Astrocyte of the spinal cord (primary cell): ENCODE measurements around the gene ST3GAL3.

Source experiments
- DNase-seq: peaks from one replicate; pipeline ENCODE4 v3.0.0; 2011; ENCODE audit warnings: low read depth, low spot score
- H3K4me3 ChIP-seq: 2 replicates; pipeline ENCODE4 v1.5.1; 2011; ENCODE audit warnings: low read depth, mild to moderate bottlenecking, low read length, moderate library complexity
- CTCF ChIP-seq: IDR thresholded peaks from 2 replicates; pipeline ENCODE4 v1.5.1; 2012; ENCODE audit warnings: low read depth, mild to moderate bottlenecking, low read length, inconsistent platforms
- in situ Hi-C: cut with HindIII; loops from 2 replicates; pipeline ENCODE4 v1.10.0; 2017; ENCODE audit warnings: low sequenced_read_pairs

The ST3GAL3 gene

GRCh38 chr1:43707190-43708001 lies at the start of gene ST3GAL3:
ST3GAL3 (plus strand) TSS chr1:43707536; CDS start chr1:43736263, 28,727 bp downstream.
- TF ChIP-seq CTCF, result no peak
- DNase-seq, result peak; percentile 91
- H3K4me3 ChIP-seq, result peak within 1 kb of the TSS; percentile 62
- in situ Hi-C loops, result no loop called here

GRCh38 chr1:43659212-43660166 lies 47.8 kb upstream of the ST3GAL3 start:
- in situ Hi-C loops, result no loop called here
- H3K4me3 ChIP-seq, result no peak overlapping the region
- no peak for TF ChIP-seq CTCF

GRCh38 chr1:43660355-43660754 lies 47.0 kb upstream of the ST3GAL3 start:
- in situ Hi-C loops, result no loop called here
- no peak for DNase-seq
- TF ChIP-seq CTCF, result no peak
- no peak overlapping the region for H3K4me3 ChIP-seq

More at GRCh38 chr1:43659212-43660166, 47.8 kb upstream of the ST3GAL3 start:
- no peak for DNase-seq

- in situ Hi-C loops, result no loop called here
- H3K4me3 ChIP-seq, result no peak overlapping the region
- DNase-seq, result no peak
- TF ChIP-seq CTCF, result no peak
Measured at GRCh38 chr1:43664369-43664768, 43.0 kb upstream of the ST3GAL3 start.

- H3K4me3 ChIP-seq, result no peak overlapping the region
- no peak for TF ChIP-seq CTCF
- peak; percentile 67 for DNase-seq
- in situ Hi-C loops, result no loop called here
Measured at GRCh38 chr1:43666608-43667007, 40.7 kb upstream of the ST3GAL3 start.

GRCh38 chr1:43668956-43669355 lies 38.4 kb upstream of the ST3GAL3 start:
- TF ChIP-seq CTCF, result no peak
- DNase-seq, result peak; percentile 9
- in situ Hi-C loops, result no loop called here
- H3K4me3 ChIP-seq, result no peak overlapping the region
